GM12891 (cell line): ENCODE data around the gene IGSF10.

ENCODE experiments used
- POLR2A ChIP-seq: IDR thresholded peaks from 2 replicates; pipeline ENCODE4 v1.6.1; 2011; ENCODE audit warnings: low read depth, low read length, control low read depth
- POLR2AphosphoS5 ChIP-seq: IDR thresholded peaks from 2 replicates; pipeline ENCODE4 v1.6.1; 2011; ENCODE audit warnings: low read depth, low read length, control low read depth
- POU2F2 ChIP-seq: IDR thresholded peaks from 2 replicates; pipeline ENCODE4 v1.6.1; 2011; ENCODE audit warnings: low read depth, mild to moderate bottlenecking, control low read depth, low read length, moderate library complexity
- TAF1 ChIP-seq: IDR thresholded peaks from 2 replicates; pipeline ENCODE4 v1.6.1; 2011; ENCODE audit warnings: low read depth, low read length, control low read depth

DNA sequence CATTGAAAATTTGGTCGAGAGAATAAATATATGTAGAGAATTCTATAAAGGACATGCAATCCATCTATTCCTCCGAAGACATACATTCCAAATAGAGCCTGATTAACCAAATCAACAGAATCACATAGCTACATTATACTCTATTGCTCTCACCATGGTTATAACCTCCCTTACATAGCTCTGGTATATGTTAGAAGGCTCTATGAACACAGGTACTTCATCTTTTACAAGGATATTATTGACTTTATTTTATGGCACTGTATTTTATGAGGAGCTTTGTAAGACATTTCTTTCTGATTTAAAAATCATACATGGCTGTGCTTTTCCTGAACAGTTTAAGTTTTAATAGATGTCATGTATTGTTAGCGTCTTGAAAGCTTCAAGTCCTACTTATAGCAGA lies 4.8 kb downstream of the IGSF10 start:
- TF ChIP-seq POU2F2, result no peak
- TF ChIP-seq POLR2AphosphoS5, result no peak
- no peak for TF ChIP-seq TAF1
- TF ChIP-seq POLR2A, result no peak
